A673 (cell line): Measurements from ENCODE around the gene ENGASE. TPM values are rescaled to one million over a fixed set of nuclear protein-coding genes. Genes with fewer than 3 reads are reported as not detected.
A peak's percentile ranks its signal among the peaks of the same experiment; 100 is the strongest.

Experiments
- BruUV-seq: library from RNA; stranded (reverse); fragments of 400-500 nt; replicated peaks from 2 replicates; lab custom pipeline; 2021; lab: Mats Ljungman, UMichigan
- CTCF ChIA-PET: fragments of 300-600 bp; sonication (Branson Sonifier 250); formaldehyde crosslinking; loops from one replicate; lab custom pipeline; 2022; ENCODE audit warnings: antibody characterized with exemption; lab: Charles Lee
- POLR2A ChIA-PET: fragments of 300-600 bp; sonication (Branson Sonifier 250); formaldehyde crosslinking; loops from one replicate; lab custom pipeline; 2022; ENCODE audit warnings: antibody characterized with exemption; ENCODE audit not compliant: low non-redundant PET; lab: Charles Lee
- DNase-seq: peaks from one replicate; pipeline ENCODE4 v3.0.0-alpha.2; 2015; ENCODE audit warnings: low spot score
- H3K27ac ChIP-seq: fragments of 200-600 bp; sonication (generic); 2 replicates; pipeline ENCODE4 v1.5.1; 2016; ENCODE audit warnings: mixed run types, low read depth, mild to moderate bottlenecking, mixed read lengths, antibody characterized with exemption, low read length; ENCODE audit not compliant: poor library complexity, severe bottlenecking
- H3K27me3 ChIP-seq: fragments of 200-600 bp; sonication (generic); replicated peaks from 2 replicates; pipeline ENCODE4 v1.6.1; 2017; ENCODE audit warnings: mixed run types, low read depth, mild to moderate bottlenecking, mixed read lengths, antibody characterized with exemption, low read length; ENCODE audit not compliant: insufficient read depth, poor library complexity
- H3K36me3 ChIP-seq: fragments of 200-600 bp; sonication (generic); 2 replicates; pipeline ENCODE4 v1.6.1; 2016; ENCODE audit warnings: mixed run types, mild to moderate bottlenecking, mixed read lengths, antibody characterized with exemption, low read length; ENCODE audit not compliant: insufficient read depth, poor library complexity, severe bottlenecking
- H3K4me1 ChIP-seq: fragments of 200-600 bp; sonication (generic); 2 replicates; pipeline ENCODE4 v1.6.1; 2017; ENCODE audit warnings: mixed run types, mild to moderate bottlenecking, mixed read lengths, antibody characterized with exemption, low read length; ENCODE audit not compliant: insufficient read depth, poor library complexity, severe bottlenecking
- H3K4me3 ChIP-seq: fragments of 200-600 bp; sonication (generic); 2 replicates; pipeline ENCODE4 v1.5.1; 2016; ENCODE audit warnings: low read depth, mixed run types, mild to moderate bottlenecking, mixed read lengths, low read length; ENCODE audit not compliant: poor library complexity, severe bottlenecking
- H3K9me3 ChIP-seq: fragments of 200-600 bp; sonication (generic); 2 replicates; pipeline ENCODE4 v1.6.1; 2016; ENCODE audit warnings: mixed run types, low read depth, mild to moderate bottlenecking, mixed read lengths, antibody characterized with exemption, low read length; ENCODE audit not compliant: poor library complexity, severe bottlenecking
- EZH2 ChIP-seq: fragments of 200-600 bp; sonication (generic); IDR thresholded peaks from 2 replicates; pipeline ENCODE4 v1.6.1; 2017; ENCODE audit warnings: borderline replicate concordance, low read depth, mild to moderate bottlenecking, mixed read lengths, antibody characterized with exemption, low read length; ENCODE audit not compliant: poor library complexity, severe bottlenecking
- intact Hi-C: fragments of 100-400 bp; cut with micrococcal nuclease; formaldehyde crosslinking; loops from one replicate; pipeline ENCODE4 v1.10.0; 2022; ENCODE audit not compliant: unreplicated experiment
- total RNA-seq: library from RNA; stranded (reverse); gene quantifications from 2 replicates; pipeline ENCODE4 v1.2.3, GENCODE V29; 2021
- TF ChIP-seq, protein P1 (sequence below): fragments of 300-800, 200-600 bp; sonication (generic); conservative IDR thresholded peaks from 2 replicates; pipeline ENCODE4 v1.5.1; 2017; ENCODE audit warnings: low read depth, mild to moderate bottlenecking, antibody characterized with exemption, low read length, moderate library complexity, mixed read lengths

ENGASE gene
- total RNA-seq, 1 experiment from 2014 or later: 24.4 TPM

DNA sequence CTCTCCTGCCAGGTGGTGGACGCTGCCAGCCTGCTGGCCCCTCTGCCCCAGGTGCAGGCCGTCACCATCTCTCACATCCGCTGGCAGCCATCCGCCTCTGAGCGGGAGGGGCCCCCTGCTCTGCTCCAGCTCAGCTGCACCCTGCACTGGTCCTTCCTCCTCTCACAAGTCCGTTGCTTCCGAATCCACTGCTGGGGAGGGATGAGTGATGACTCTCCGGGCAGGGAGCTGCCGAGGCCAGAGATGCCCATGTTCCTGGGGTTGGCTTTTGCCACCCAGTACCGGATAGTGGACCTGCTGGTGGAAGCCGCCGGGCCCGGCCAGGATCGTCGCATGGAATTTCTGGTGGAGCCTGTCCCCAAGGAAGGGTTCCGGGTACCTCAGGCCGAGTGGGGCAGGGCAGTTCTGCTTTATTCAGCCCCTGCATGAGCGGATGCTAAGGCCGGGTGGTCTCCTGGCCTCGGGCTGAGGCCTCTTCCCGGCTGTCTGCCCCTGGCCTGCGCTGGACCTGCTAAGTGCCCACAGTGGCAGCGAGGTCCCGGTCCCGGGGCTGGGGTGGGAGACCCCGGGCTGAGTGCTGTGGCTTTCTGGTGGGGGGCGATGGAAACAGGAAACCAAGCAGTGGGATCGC is 11.4 kb downstream of the ENGASE start:
- Histone ChIP-seq H3K4me3 (no peak overlapping the region), H3K36me3 (no peaks in the 10 kb centered on the region), H3K9me3 (no peaks in the 10 kb centered on the region), H3K27ac (no peak overlapping the region), H3K27me3 (no peaks in the 10 kb centered on the region), H3K4me1 (no peaks in the 10 kb centered on the region)
- POLR2A ChIA-PET: no interaction called here
- intact Hi-C loops: loop anchor here (5.0 kb wide), 1 partner anchor 621 kb away; no protein-coding TSS in a partner anchor
- no TSS peak for BruUV-seq
- no peak for TF ChIP-seq EZH2
- TF ChIP-seq, protein P1, sequence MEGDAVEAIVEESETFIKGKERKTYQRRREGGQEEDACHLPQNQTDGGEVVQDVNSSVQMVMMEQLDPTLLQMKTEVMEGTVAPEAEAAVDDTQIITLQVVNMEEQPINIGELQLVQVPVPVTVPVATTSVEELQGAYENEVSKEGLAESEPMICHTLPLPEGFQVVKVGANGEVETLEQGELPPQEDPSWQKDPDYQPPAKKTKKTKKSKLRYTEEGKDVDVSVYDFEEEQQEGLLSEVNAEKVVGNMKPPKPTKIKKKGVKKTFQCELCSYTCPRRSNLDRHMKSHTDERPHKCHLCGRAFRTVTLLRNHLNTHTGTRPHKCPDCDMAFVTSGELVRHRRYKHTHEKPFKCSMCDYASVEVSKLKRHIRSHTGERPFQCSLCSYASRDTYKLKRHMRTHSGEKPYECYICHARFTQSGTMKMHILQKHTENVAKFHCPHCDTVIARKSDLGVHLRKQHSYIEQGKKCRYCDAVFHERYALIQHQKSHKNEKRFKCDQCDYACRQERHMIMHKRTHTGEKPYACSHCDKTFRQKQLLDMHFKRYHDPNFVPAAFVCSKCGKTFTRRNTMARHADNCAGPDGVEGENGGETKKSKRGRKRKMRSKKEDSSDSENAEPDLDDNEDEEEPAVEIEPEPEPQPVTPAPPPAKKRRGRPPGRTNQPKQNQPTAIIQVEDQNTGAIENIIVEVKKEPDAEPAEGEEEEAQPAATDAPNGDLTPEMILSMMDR: no peak
- no peak for DNase-seq
- CTCF ChIA-PET: interaction anchor here (2.0 to 3.0 kb wide), 2 partner anchors 41 to 306 kb away, joined by 7 to 36 read pairs; no protein-coding TSS in a partner anchor

DNA sequence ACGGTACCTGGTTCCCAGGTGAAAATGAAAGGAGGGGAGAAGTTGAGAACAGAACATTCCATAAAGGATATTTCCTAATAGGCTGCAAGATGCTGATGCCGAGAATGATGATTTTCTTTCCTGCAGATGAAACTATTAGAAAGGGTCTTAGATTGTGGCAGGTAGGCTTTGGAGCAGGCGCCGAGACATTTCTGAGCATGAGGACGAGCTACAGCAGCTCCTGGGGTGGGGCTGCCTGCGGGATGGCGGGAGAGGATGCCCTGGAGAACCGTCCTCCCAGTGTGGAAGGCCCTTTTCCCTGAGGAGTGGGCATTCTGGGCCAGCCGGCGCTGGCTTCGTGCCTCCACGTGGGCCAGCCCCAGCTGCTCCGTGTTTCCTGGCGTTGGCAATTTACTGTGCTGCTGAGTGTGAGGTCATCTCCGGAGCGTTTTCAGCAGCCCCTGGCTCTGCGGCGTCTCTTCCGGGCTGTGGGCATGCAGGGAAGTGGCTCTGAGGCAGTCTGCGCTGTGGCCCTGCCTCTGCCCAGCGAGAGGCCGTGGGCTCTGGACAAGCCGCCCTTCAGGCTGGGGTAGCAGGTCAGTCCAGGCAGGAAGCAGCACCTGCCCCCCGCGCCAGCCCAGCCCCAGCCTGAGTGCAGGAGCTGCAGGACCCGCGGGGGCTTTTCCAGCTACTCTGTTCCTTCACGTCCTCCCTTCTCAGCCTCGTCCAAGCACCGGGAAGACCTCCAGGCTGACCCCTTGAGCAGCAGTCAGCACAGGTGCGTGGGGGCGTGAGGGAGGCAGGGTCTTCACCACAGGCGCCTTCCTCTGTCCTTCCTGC is 12.2 kb downstream of the ENGASE start:
- no TSS peak for BruUV-seq
- H3K9me3 ChIP-seq: no peaks in the 10 kb centered on the region
- no peaks in the 10 kb centered on the region for H3K27me3 ChIP-seq
- H3K4me3 ChIP-seq: no peak overlapping the region
- TF ChIP-seq, protein P1: no peak
- no peak for TF ChIP-seq EZH2
- H3K27ac ChIP-seq: no peak overlapping the region
- no peaks in the 10 kb centered on the region for H3K36me3 ChIP-seq
- H3K4me1 ChIP-seq: no peaks in the 10 kb centered on the region
- ChIA-PET CTCF (interaction anchor here (0.9 to 3.0 kb wide), 7 partner anchors 41 to 622 kb away, joined by 3 to 36 read pairs (median 7); no protein-coding TSS in a partner anchor), POLR2A (interaction anchor here (0.6 kb wide), 1 partner anchor 12 kb away, joined by 13 read pairs; the partner anchor contains the start of gene ENGASE)
- intact Hi-C loops: loop anchor here (1.0 to 5.0 kb wide), 2 partner anchors 306 to 620 kb away; no protein-coding TSS in a partner anchor
- no peak for DNase-seq

DNA sequence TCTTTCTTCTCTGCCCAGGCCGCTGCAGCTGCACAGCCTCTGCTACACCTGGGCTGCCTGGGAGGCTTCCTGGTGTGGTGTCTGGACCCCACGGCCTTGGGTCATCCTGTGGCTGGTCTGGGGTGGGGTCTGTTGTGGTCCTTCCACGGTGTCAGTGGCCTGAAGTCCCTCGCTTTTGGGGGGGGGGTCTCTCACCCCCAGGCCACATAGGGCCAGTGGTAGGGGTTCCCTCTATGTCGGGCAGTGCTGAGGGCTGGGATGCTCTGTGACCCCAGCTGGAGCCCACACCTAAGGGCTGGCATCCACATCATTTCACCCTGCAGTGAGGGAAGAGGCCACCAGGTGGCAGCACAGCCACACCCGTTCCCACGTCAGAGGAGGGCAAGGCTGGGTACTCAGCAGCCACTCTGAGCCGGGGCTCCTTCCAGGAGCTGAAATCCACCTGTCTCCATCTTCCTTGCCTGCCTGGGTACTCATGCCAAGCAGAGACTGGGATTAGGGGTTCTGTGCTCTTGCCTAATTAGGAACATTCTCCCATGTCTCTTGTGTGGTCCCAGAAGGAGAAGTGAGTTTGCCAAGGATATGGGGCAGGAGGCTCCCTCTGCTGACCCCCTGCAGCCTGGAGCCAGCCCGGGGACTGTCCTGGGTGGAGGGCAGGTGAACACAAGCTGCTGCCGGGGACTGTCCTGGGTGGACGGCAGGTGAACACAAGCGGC is 13.0 kb downstream of the ENGASE start:
- TF ChIP-seq EZH2: no peak
- TF ChIP-seq, protein P1: peak; percentile 92
- intact Hi-C loops: loop anchor here (1.0 to 5.0 kb wide), 2 partner anchors 306 to 620 kb away; no protein-coding TSS in a partner anchor
- no peak overlapping the region for H3K27ac ChIP-seq
- no peaks in the 10 kb centered on the region for H3K4me1 ChIP-seq
- no peaks in the 10 kb centered on the region for H3K36me3 ChIP-seq
- ChIA-PET CTCF (interaction anchor here (0.9 to 3.0 kb wide), 7 partner anchors 42 to 621 kb away, joined by 3 to 36 read pairs (median 7); no protein-coding TSS in a partner anchor), POLR2A (no interaction called here)
- no peaks in the 10 kb centered on the region for H3K9me3 ChIP-seq
- no peaks in the 10 kb centered on the region for H3K27me3 ChIP-seq
- no TSS peak for BruUV-seq
- DNase-seq: peak; percentile 70
- no peak overlapping the region for H3K4me3 ChIP-seq
